Measurements from ENCODE around the gene SCNN1A. TPM values are rescaled to one million over a fixed set of nuclear protein-coding genes. Genes with fewer than 3 reads are reported as not detected.

SCNN1A gene
- total RNA-seq, 1 experiment from 2014 or later = 118 TPM

DNA sequence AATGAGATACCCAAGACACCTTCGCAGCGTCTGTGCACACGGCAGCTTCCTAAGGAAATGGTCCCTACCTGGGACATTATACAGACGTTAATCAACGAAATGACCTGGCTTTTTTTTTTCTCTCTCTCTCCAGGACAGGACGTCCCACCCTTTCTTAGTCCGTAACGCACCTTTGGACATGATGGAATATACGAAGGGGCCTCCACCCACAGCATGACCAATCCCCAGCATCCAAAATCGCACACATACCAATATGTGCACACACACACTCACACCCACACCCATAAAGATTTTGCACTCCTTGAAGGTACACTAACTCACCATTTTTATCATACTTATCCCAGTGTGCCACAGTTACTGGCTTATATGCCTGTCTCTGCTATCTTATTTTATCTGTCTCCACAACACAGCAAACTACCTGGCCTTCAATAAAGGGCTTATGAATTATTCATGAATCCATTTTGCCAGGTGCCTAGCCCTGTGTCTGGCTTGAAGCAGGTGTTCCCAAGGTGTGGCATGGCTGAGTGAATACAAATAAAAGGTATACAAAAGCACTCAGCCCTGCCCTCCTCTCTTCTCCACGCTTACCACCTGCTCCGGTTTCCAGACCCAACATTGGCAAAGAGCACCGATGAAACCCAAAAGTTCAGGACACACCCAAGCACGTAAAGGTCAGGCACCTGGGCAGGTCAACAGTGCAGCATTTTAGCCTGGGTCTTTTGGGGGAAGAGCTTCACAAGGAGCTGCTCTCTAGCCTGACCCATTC is 2.2 kb downstream of the SCNN1A start:
- Histone ChIP-seq H3K27me3 (ENCODE audit: insufficient read depth, low read length) (no peaks in the 10 kb centered on the region), H3K27ac (ENCODE audit: low read depth, low read length) (peak overlapping the region; percentile 100), H3K4me1 (ENCODE audit: control insufficient read depth in 1 of 2, insufficient read depth in 2 of 2, low read length in 2 of 2) (peaks cover 84 to 99% of the 10 kb centered on the region in 2 experiments), H3K9me3 (ENCODE audit: control insufficient read depth in 1 of 2, insufficient read depth in 1 of 2, low read depth in 1 of 2, low read length in 2 of 2) (no peaks in the 10 kb centered on the region), H3K9ac (ENCODE audit: low read length) (peak overlapping the region; percentile 73), H4K20me1 (ENCODE audit: insufficient read depth) (no peaks in the 10 kb centered on the region), H3K4me2 (ENCODE audit: low read length) (peak overlapping the region; percentile 91), H2AFZ (ENCODE audit: low read depth, low read length, poor library complexity, severe bottlenecking) (no peak overlapping the region), H3K79me2 (ENCODE audit: insufficient read depth, low read length) (peaks cover 55% of the 10 kb centered on the region), H3K9me2 (ENCODE audit: insufficient read depth) (no peaks in the 10 kb centered on the region), H3K4me3 (replicated peaks in 1 of 2; ENCODE audit: low read depth in 1 of 2, low read length in 2 of 2) (peak overlapping the region; percentile 54 to 58), H3K36me3 (ENCODE audit: control insufficient read depth in 1 of 2, insufficient read depth in 2 of 2, low read length in 2 of 2) (0 out of 4 replicates have a peak, but pooled peaks cover 0 to 7% of the 10 kb centered on the region in 2 experiments)
- ATAC-seq (peak; percentile 3), DNase-seq (ENCODE audit: low read depth, low spot score) (peak; percentile 65)
- TSS peak; percentile 87 for BruUV-seq (replicated peaks)
- TF ChIP-seq POLR2AphosphoS5 (IDR thresholded peaks at IDR 0.05; ENCODE audit: low read depth, low read length) (peak; percentile 17), SIN3A (IDR thresholded peaks at IDR 0.05; ENCODE audit: low read depth) (no peak)
- RAD21 ChIA-PET (ENCODE audit: low non-redundant PET in 1 of 2, low total read pairs in 2 of 2, uncharacterized antibody in 2 of 2, unreplicated experiment in 2 of 2) = interaction anchor here (0.6 to 1.8 kb wide), 2 partner anchors 36 to 44 kb away, joined by 3 to 4 read pairs; no protein-coding TSS in a partner anchor
- CTCF ChIA-PET = interaction anchor here (0.9 to 1.5 kb wide), 2 partner anchors 92 to 165 kb away, joined by 3 read pairs; no protein-coding TSS in a partner anchor
- POLR2A ChIA-PET = interaction anchor here (0.7 to 3.8 kb wide), 3 partner anchors 8 to 37 kb away, joined by 4 to 29 read pairs (median 13); partner anchors contain the start of gene LTBR
- intact Hi-C loops (cut with micrococcal nuclease) = no loop called here

GRCh38 chr12:6372403-6373003 is 2.9 kb downstream of the SCNN1A start:
- peak; percentile 90 for DNase-seq (ENCODE audit: low read depth, low spot score)
- no peaks in the 10 kb centered on the region for H3K9me2 ChIP-seq (ENCODE audit: insufficient read depth)
- RAD21 ChIA-PET (ENCODE audit: low non-redundant PET in 1 of 2, low total read pairs in 2 of 2, uncharacterized antibody in 2 of 2, unreplicated experiment in 2 of 2) = interaction anchor here (0.6 to 1.8 kb wide), 2 partner anchors 36 to 45 kb away, joined by 3 to 4 read pairs; no protein-coding TSS in a partner anchor
- H3K4me3 ChIP-seq (replicated peaks in 1 of 2; ENCODE audit: low read depth in 1 of 2, low read length in 2 of 2) = peak overlapping the region; percentile 54 to 58
- H3K36me3 ChIP-seq (ENCODE audit: control insufficient read depth in 1 of 2, insufficient read depth in 2 of 2, low read length in 2 of 2) = 0 out of 4 replicates have a peak, but pooled peaks cover 0 to 12% of the 10 kb centered on the region in 2 experiments
- ATAC-seq = peak; percentile 48
- peak; percentile 36 for TF ChIP-seq ZBTB33 (IDR thresholded peaks at IDR 0.05; ENCODE audit: extremely low read depth, insufficient replicate concordance, low read length)
- TF ChIP-seq ZFX (IDR thresholded peaks at IDR 0.05) = peak; percentile 66
- TF ChIP-seq MAX (IDR thresholded peaks at IDR 0.05) = no peak
- no peaks in the 10 kb centered on the region for H3K27me3 ChIP-seq (ENCODE audit: insufficient read depth, low read length)
- H3K79me2 ChIP-seq (ENCODE audit: insufficient read depth, low read length) = peaks cover 62% of the 10 kb centered on the region
- no peaks in the 10 kb centered on the region for H3K9me3 ChIP-seq (ENCODE audit: control insufficient read depth in 1 of 2, insufficient read depth in 1 of 2, low read depth in 1 of 2, low read length in 2 of 2)
- intact Hi-C loops (cut with micrococcal nuclease) = no loop called here
- H3K4me2 ChIP-seq (ENCODE audit: low read length) = peak overlapping the region; percentile 91
- no TSS peak for BruUV-seq (replicated peaks)
- no peaks in the 10 kb centered on the region for H4K20me1 ChIP-seq (ENCODE audit: insufficient read depth)
- peaks cover 84 to 99% of the 10 kb centered on the region in 2 experiments for H3K4me1 ChIP-seq (ENCODE audit: control insufficient read depth in 1 of 2, insufficient read depth in 2 of 2, low read length in 2 of 2)
- H2AFZ ChIP-seq (ENCODE audit: low read depth, low read length, poor library complexity, severe bottlenecking) = no peak overlapping the region
- peak overlapping the region; percentile 100 for H3K27ac ChIP-seq (ENCODE audit: low read depth, low read length)
- POLR2A ChIA-PET = interaction anchor here (0.7 to 3.8 kb wide), 4 partner anchors 9 to 162 kb away, joined by 4 to 29 read pairs (median 12); partner anchors contain the start of genes GAPDH and LTBR
- CTCF ChIA-PET = interaction anchor here (0.9 to 1.3 kb wide), 2 partner anchors 17 to 93 kb away, joined by 3 read pairs; no protein-coding TSS in a partner anchor
- peak overlapping the region; percentile 73 for H3K9ac ChIP-seq (ENCODE audit: low read length)
